Measurements from ENCODE around the gene CFAP54.
"Not testable (repeated sequence)": the region's sequence is repeated elsewhere in the genome, so short reads cannot be mapped to it uniquely, and the experiment has no call there.

The CFAP54 gene

DNA sequence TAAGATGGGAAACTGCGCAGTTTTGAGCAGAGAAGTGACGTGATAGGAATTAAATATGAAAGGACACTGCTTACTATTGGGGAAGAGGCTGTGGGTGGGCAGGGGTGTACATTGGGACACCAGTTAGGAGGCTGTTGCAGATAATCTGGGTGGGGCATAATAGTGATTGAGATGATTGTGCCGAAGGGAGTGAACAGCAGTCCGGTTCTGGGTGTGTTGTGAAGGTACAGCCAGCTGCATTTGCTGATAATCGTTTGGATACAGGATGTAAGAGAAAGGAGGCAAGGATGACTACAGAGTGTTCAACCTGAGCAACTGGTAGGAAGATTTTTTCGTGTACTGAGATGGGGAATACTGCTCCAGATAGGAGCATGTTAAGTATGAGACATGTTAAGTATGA is 212.5 kb downstream of the CFAP54 start:
- TF ChIP-seq, protein P1, sequence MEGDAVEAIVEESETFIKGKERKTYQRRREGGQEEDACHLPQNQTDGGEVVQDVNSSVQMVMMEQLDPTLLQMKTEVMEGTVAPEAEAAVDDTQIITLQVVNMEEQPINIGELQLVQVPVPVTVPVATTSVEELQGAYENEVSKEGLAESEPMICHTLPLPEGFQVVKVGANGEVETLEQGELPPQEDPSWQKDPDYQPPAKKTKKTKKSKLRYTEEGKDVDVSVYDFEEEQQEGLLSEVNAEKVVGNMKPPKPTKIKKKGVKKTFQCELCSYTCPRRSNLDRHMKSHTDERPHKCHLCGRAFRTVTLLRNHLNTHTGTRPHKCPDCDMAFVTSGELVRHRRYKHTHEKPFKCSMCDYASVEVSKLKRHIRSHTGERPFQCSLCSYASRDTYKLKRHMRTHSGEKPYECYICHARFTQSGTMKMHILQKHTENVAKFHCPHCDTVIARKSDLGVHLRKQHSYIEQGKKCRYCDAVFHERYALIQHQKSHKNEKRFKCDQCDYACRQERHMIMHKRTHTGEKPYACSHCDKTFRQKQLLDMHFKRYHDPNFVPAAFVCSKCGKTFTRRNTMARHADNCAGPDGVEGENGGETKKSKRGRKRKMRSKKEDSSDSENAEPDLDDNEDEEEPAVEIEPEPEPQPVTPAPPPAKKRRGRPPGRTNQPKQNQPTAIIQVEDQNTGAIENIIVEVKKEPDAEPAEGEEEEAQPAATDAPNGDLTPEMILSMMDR (IDR thresholded peaks at IDR 0.05; ENCODE audit: low read depth, low read length, missing control alignments) = no peak
- no peak overlapping the region for H3K4me3 ChIP-seq (ENCODE audit: low read depth, low read length)
- DNase-seq (ENCODE audit: low read depth) = no peak
- in situ Hi-C loops (cut with HindIII; ENCODE audit: low sequenced_read_pairs) = no loop called here

DNA sequence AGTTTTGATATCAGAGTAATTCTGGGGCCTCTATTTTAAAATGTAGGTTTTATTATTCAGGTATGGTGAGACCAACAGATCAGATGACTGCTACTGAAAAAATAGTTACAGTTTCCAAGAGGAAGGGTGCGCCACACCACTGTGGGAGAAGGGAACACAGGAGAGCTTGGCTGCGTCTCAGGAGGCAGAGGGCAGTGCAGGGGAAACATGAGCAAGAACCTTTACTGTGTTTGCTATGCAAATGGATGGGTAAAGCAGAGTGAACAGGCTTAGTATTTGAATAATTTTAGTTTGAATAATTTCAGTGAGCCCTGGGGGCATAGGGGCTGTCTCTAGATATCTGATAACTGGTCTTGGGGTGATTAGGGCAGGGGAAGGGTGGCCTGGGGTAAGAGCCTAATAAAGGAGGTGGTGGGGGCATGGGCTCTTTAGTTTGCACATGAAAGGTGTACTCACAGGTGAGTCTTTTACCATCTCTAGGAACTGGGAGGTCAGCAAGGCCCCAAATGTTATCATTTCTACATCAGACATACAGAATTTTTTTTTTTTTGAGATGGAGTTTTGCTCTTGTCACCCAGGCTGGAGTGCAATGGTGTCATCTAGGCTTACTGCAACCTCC is 220.9 kb downstream of the CFAP54 start:
- TF ChIP-seq, protein P1 (IDR thresholded peaks at IDR 0.05; ENCODE audit: low read depth, low read length, missing control alignments) = no peak
- no peak overlapping the region for H3K4me3 ChIP-seq (ENCODE audit: low read depth, low read length)
- no peak for DNase-seq (ENCODE audit: low read depth)
- in situ Hi-C loops (cut with HindIII; ENCODE audit: low sequenced_read_pairs) = no loop called here

DNA sequence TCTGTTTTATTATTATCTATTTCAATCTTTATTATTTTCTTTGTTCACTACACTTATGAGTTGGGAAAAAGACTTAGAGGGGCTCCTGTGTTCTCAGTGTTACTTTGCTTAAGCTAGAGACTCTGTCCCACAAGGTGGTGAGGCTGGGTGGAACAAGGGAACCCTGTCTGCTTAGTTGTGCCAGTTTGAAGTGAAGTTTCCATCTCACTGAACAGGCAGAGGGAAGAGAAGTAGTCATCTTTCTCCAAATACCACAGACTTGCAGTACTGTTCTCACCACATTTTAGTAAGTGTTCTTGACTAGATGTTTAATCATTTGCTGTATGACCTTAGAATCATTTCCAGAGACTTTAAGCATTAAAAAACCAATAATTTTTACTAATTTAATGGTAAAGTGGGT is 222.0 kb downstream of the CFAP54 start:
- TF ChIP-seq, protein P1 (IDR thresholded peaks at IDR 0.05; ENCODE audit: low read depth, low read length, missing control alignments) = no peak
- H3K4me3 ChIP-seq (ENCODE audit: low read depth, low read length) = no peak overlapping the region
- in situ Hi-C loops (cut with HindIII; ENCODE audit: low sequenced_read_pairs) = no loop called here
- no peak for DNase-seq (ENCODE audit: low read depth)

DNA sequence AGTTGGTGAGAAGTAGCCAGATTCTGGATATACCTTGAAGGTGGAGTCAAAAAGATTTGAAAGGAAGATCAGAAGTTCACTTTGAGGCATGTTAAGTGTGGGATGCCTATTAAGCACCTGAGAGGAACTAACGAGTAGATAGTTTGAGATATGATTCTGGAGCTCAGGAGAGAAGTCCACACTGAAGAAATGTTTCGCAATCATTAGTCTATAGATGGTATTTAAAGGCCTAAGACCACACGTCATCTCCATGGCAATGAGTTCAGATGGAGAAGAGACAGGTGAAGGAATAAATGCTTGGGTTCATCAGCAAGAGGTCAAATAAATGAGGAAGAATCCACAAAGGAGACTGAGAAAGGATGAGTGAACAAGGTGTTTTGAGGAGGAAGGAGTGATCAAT is 224.8 kb downstream of the CFAP54 start:
- TF ChIP-seq, protein P1 (IDR thresholded peaks at IDR 0.05; ENCODE audit: low read depth, low read length, missing control alignments) = no peak
- in situ Hi-C loops (cut with HindIII; ENCODE audit: low sequenced_read_pairs) = no loop called here
- no peak overlapping the region for H3K4me3 ChIP-seq (ENCODE audit: low read depth, low read length)
- DNase-seq (ENCODE audit: low read depth) = no peak

DNA sequence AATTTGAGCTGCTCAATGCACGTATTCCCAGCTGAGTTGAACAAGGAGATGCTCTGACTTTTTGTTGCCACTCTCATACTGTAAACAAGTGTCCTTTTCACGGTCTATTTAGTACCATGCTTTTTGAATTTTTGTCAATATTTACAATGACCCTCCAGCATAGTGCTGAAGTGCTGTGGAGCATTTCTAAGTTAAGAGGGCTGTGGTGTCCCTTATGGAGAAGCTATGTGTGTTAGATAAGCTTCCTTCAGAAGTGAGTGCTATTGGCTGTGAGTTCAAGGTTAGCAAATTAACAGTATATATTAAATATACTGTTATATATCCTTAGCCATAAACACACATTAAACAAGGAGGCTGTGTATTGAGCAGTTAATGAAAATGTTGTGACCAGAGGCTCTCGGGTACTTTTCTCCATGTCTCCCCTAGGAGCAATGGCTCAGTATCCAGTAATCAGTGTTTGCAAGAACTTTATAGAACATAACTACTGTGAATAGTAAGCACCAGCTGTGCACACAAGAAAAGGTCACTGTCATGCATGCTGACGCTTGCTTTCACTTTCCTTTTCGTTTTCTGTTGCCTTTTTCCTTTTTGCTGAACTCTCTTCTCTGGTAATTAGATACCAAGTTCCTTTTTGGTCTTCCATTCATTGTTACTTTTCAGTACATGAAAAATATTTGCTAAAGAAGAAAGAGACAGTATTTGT is 230.4 kb downstream of the CFAP54 start:
- in situ Hi-C loops (cut with HindIII; ENCODE audit: low sequenced_read_pairs) = no loop called here
- no peak for DNase-seq (ENCODE audit: low read depth)
- no peak overlapping the region for H3K4me3 ChIP-seq (ENCODE audit: low read depth, low read length)

DNA sequence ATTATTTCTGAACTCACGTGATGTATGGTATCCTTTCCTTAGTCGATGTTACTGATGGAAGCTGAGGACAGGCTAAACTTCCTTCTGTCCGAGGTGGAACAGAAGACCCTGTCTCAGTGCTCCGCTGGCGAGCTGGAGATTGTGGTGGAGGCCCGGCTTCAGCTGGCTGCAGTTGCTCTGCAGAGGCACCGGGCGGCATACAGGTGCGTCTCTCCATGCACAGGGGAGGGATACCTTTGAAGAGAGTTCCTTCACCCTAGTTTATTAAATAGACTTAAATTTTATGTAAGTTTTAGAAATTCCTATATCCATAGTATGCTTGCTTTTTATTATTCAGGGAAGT is 231.0 kb downstream of the CFAP54 start:
- no peak overlapping the region for H3K4me3 ChIP-seq (ENCODE audit: low read depth, low read length)
- in situ Hi-C loops (cut with HindIII; ENCODE audit: low sequenced_read_pairs) = no loop called here
- DNase-seq (ENCODE audit: low read depth) = no peak
- TF ChIP-seq, protein P1 (IDR thresholded peaks at IDR 0.05; ENCODE audit: low read depth, low read length, missing control alignments) = no peak

More for the DNA sequence above, 230.4 kb downstream of the CFAP54 start:
- TF ChIP-seq, protein P1 (IDR thresholded peaks at IDR 0.05; ENCODE audit: low read depth, low read length, missing control alignments) = no peak

DNA sequence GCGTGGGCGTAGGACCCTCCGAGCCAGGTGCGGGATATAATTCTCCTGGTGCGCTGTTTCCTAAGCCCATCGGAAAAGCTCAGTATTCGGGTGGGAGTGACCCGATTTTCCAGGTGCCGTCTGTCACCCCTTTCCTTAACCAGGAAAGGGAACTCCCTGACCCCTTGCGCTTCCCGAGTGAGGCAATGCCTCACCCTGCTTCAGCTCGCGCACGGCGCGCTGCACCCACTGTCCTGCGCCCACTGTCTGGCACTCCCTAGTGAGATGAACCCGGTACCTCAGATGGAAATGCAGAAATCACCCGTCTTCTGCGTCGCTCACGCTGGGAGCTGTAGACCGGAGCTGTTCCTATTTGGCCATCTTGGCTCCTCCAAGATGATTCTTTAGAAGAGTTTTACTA is 240.1 kb downstream of the CFAP54 start:
- in situ Hi-C loops (cut with HindIII; ENCODE audit: low sequenced_read_pairs); DNase-seq (ENCODE audit: low read depth); H3K4me3 ChIP-seq (ENCODE audit: low read depth, low read length): not testable (repeated sequence)
